Ramos (cell line): ENCODE data around the gene KLRB1.

ENCODE experiments used
- in situ Hi-C: fragments of 300-500 bp; cut with MboI; formaldehyde crosslinking; loops from one replicate; pipeline ENCODE4 v1.14.3; 2022; ENCODE audit warnings: low sequenced_read_pairs; ENCODE audit not compliant: unreplicated experiment

The KLRB1 gene

DNA sequence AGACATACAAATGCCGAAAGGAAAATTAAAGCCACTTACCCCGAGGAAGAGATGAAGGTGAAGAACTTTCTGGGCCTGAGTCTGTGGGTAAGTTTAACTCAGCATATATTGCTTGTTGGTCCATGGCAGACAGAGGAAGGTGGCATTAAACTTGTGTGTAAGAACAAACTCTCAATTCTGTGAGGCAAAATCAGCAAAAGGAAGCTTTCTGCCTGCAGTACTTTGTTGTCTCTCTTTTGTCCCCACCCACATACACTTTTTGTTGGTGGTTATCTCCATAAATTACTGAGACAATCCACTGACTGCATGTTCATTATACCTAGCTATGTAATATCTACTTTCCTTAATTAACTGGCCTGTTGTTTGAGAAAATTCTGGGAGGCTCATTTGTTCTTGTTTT lies at the start of gene KLRB1:
Gene KLRB1, minus strand, starts transcription at position 201 of the 400 bp plus-strand sequence. Its CDS starts 77 bp downstream, at position 124.
- in situ Hi-C loops = no loop called here

DNA sequence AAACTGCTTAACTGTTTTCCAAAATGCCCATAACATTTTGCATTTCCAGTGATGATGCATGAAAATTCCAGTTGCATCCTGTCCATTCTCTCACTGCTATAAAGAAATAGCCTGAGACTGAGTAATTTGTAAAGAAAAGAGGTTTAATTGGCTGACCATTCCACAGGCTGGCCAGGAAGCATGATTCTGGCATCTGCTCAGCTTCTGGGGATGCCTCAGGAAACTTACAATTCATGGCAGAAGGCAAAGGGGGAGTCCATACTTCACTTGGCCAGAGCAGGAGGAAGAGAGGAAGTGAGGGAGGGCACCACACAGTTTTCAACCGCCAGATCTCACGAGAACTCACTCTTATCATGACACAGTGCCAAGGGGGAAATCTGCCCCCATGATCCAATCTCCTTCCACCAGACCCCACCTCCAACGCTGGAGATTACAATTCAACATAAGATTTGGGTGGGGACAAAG lies 43.6 kb upstream of the KLRB1 start:
- in situ Hi-C loops = loop anchor here (25.0 kb wide), 1 partner anchor 736 kb away; the partner anchor contains the start of gene KLRK1

DNA sequence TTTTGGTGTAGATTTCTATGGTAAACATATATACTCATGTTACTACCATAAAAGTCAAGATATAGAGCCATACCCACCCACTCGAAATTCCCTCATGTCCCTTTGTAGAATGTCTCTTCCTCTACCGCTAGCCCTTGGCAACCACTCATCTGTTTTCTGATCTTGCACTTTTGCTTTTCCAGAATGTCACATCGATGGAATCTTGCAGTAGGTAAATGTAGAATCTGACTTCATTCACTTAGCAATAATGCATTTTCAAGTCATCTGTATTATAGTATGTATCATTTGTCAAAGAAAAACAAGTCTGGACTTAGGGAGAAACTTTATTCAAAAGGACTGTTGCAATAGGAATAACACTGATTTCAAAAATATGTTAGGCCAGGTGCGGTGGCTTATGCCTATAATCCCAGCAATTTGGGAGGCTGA lies 42.4 kb upstream of the KLRB1 start:
- in situ Hi-C loops = loop anchor here (25.0 kb wide), 1 partner anchor 737 kb away; the partner anchor contains the start of gene KLRK1

DNA sequence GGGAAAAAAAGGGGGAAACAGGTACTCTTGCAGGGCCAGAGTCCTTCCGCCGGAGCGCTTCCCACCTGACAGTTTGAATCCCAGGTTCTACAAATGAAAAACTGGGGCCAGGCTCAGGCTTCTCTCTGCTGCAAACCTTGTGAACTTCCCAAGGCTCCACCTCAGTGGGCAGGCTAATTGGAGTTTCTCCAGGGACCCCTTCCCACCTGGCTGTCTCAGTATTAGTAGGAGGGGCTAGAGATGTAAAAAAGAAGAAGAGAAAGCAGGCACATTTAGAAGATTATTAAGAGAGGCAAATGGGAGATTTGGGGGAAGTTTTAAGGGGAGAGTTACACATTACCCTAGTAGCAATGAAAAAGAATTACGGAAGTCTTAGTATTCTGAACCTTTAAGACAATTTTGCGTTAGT lies 41.8 kb upstream of the KLRB1 start:
- in situ Hi-C loops = loop anchor here (5.0 kb wide), 1 partner anchor 88 kb away; no protein-coding TSS in a partner anchor

DNA sequence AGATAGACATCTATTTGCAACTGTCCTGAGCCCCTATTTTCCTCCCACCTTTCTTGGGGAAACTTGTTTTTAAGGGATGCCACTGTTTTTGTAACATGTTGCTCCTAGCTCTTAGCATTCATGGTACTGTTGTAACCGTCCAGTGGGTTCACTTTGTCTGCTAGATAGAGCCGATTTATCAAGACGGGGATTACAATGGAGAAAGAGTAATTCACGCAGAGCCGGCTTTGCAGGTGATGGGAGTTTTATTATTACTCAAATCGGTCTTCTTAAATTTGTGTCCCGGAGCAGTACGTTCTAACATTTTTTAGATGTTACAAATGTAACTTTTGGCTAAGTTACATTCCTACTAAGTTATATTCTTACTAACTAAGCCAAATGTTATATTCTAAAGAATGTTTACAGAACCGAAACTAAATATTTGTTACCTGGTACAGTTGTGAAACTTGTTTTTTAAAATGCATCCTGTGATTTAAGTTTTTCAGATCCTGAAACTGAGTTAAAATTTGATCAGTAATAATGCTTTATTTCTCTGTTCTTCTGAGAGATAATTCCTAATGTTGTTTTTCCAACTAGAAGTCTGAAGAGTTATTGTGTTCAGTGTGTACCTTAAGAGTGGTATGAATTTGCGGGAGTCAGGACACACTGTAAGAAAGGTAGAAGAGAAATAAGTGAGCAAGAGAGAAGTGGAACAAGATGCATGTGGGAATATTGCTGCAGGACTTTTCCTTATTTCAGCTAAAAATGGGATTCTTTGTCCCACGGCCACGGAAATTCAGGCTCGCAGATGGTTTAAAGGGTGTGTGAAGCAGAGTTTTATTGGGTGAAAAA lies 41.2 kb upstream of the KLRB1 start:
- in situ Hi-C loops = loop anchor here (5.0 kb wide), 1 partner anchor 88 kb away; no protein-coding TSS in a partner anchor

DNA sequence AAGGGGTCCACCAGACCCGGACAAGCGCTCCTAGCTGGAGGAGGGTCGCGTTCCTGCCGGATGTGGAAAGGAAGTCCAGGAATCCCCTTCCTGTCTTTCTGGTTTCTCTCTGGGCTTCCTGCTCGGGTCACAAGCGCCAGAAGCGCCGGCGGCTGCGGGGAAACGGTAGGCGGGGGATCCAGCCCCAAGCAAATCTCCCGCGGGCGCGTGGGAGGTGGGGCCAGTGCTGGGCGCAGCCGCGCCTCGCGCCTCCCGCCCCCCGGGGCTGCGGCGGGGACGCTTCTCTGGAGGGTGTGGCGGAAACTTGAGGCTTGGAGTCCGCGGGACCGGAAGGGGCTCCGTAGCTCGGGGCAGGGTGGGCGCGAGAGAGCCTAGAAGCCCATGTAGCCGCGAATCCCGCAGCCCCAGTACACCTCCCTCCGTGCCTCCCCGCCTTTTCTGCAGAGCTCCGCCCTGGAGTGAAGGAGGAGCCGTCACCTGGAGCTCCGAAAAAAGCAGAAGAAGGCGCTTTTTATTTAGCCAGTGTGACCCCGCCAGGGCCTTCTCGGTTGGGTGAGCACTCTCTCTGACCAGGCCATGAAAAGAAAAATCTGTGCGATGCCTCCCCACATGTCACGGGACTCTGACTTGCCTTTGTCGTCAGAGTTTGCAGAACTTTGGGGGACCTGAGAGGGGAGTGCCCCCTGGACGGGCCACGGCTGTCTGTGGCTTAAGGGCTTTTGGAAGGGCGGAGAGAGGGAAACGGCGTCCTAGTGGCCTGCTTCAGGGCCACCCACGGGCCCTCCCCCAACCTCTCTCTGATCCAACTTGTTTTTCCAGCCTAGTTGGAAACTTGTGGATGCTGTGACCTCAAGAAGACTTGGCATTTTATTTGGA lies 40.3 kb upstream of the KLRB1 start:
- in situ Hi-C loops = loop anchor here (5.0 kb wide), 1 partner anchor 89 kb away; no protein-coding TSS in a partner anchor

DNA sequence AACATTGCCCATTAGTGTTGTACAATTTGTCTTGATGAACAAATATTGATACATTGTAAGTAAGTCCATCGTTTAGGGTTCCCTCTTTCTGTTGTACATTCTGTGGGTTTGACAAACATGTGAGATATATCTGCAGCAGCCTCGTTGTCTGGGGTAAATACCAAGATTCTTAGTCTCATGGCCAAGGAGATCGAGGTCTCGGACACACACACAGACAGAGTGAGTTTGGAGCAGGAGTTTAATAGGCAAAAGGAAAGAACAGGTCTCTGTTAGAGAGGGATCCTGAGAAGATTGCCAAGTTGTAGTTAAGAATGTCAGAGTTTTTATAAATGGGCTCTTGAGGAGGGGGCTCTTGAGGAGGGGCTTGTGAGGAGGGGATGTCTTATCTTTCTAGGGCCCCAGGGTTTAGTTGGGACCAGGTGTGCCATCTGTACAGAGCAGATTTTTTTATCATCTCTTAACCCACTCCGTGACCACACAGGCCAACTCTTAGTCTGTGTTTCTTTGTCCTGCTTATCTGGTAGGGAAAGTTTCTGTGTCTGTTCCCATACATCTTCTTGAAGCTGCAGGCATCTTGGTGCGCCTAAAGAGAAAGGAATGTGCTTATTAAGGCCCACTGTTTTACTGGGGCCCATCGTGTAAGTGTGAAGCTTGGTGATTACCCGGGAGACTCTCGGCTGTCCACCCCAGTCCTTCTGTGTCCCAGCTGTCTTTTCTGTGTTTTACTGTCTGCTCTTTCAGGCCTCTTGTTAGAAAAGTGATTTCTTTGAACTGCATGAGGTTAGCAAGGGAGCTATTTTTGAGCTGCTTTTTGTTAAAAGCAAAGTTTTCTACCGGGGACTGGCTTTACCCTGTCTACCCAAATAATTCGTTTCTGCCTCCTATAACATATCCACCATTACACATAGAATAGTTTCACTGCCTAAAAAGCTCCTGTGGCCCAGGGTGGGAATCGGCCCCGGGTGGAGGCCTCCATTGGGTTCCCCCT lies 39.4 kb upstream of the KLRB1 start:
- in situ Hi-C loops = loop anchor here (5.0 kb wide), 1 partner anchor 90 kb away; no protein-coding TSS in a partner anchor

DNA sequence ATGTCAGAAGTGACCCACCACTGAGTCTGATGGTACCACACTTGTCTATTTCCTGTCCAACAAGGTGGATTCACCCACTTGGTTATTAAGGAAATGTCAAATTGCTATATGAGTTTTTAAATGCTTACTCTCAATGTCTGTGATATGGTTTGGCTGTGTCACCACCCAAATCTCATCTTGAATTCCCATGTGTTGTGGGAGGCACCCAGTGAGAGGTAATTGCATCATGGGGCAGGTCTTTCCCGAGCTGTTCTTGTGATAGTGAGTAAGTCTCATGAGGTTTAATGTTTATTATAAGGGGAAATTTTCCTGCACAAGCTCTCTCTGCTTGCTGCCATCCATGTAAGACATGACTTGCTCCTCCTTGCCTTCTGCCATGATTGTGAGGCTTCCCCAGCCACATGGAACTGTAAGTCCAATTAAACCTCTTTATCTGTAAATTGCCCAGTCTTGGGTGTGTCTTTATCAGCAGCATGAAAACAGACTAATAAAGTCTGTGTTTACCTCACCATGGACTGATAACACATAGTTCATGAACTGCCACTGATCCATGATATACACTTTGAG lies 37.4 kb upstream of the KLRB1 start:
- in situ Hi-C loops = loop anchor here (5.0 kb wide), 1 partner anchor 92 kb away; no protein-coding TSS in a partner anchor

DNA sequence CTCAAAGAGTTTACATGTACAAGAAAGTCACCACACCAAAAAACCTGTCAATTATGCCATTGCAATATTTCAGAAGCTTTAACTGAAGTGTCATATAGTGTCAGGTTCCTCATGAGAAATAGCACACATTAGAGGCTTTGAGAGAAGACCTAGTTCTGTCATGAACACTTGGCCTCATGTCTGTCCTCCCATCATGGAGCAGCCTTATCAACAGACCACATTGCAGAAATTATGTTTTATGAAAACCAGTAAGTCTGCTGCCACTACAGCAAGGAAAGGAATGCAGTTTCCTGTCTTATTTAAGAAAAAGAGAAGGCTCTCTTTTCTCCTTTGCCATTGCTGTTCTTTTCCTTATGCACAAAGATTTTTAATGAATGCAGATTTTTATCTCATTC lies 35.5 kb upstream of the KLRB1 start:
- in situ Hi-C loops = no loop called here

DNA sequence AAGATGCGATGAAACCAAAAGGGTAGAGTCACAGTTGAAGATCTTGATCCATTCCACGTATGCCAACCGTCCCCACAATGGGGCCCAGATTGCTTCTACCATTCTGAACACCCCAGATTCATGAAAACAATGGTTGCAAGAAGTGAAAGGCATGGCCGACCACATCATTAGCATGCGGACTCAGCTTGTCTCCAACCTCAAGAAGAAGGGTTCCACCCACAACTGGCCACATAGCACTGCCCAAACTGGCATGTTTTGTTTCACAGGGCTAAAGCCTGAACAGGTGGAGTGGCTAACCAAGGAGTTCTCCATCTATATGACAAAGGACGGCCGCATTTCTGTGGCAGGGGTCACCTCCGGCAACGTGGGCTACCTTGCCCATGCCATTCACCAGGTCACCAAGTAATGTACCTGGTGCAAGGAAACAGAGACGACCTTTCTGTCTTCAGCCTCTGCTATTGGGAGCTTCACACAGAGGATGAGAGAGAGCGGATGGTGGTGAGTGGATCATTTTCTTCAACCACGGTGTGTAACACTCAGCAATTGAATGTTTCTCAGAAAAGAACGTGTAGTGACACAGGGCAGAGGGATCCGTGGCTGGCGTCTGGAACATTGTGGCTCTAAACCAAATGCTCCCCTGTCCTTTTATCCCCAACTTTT lies 35.0 kb upstream of the KLRB1 start:
- in situ Hi-C loops = no loop called here

DNA sequence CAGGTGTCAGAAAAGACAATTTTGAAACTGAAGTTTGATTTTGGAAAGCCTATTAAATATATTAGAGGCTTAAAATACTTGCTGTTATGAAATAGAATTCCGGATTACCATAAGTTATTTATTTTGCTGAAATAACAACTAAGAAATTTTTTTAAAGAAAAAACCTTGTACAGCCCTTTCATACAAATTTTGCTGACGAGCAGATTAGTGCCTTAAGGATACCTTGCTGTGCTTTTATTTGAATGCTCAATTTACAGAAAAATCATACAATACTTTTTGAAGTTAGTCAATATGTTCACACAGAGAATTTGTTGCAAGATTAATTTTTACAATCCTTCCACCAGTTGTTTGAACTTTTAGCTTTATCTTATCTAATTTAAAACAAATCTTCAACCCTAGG lies 32.3 kb upstream of the KLRB1 start:
- in situ Hi-C loops = no loop called here

DNA sequence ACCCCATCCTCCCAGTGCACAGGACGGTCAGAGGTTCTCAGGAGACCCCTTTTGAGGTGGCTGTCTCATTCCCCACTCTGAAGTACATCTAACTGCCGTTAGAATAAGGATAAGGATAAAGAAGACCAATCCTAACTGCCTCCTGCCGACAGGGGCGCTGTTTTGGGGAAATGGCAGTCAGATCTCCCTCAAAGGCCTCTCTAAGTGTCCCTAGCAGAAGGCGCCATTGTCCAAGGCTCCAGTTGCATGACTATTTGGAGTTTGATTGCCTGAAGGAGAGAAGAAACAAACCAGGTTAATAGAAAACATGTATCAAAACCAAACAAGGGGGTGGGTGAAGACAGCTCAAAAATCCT lies 29.1 kb upstream of the KLRB1 start:
- in situ Hi-C loops = no loop called here

DNA sequence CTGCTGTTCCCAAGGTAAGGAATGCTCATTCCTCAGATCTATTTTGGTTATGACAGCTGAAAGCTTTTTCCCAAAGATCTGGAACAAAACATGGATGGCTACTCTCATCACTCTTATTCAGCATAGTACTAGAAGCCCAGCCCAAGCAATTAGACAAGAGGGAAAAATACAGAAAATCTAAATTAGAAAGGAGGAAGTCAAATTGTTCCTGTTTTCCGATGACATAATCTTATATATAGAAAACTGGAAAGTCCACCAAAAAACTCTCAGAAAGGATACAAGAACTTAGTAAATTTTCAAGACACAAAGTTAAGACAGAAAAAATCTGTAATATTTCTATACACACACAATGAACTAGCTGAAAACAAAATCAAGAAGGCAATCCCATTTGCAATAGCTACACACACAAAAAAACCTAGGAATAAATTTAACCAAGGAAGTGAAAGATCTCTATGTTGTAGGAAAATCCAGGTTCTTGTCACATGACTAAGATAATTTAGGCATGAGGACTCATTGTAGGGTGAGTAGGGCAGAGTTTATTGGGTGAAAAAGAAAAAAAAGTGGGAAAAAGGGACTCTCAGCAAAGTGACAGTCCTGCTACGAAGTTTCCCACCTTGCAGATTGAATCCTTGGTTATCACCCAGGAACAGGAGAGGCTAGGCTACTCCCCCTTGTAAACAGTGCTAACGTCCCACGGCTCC lies 28.6 kb upstream of the KLRB1 start:
- in situ Hi-C loops = no loop called here

DNA sequence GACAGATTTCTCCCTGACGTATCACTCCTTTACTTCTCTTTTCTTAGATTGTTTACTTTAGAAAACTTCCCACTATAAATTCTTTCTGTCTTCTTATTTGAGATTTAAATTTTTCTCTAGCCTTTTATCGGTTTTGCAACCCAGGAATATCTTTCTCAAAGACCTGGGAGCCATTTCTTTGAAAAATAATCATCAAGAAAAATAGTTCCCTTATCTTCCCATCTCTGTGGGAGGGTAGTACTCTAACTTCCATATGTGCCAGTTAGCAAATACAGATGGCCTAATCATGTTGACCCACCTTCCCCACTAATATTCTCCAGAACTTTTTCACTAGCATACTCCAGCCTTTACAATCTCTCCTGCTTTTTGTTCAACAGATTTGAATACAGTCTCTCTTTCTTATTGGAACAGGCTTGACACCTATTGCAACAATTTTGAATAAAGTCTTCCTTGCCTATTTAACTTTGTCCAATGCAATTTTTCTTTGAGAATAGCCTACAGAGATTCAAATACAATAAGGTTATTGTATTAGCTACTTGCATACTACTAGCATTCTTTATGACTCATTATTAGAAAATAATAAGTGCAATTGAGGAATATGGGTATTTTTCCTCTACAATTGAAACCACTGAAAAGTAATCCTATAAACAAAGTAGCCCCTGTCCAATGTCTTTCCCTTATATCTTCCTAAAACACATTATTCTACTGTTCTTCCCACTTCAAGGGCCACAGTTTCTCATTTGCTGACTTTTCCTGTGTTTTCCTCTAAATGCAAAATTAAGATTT lies 27.4 kb upstream of the KLRB1 start:
- in situ Hi-C loops = loop anchor here (5.0 kb wide), 1 partner anchor 72 kb away; no protein-coding TSS in a partner anchor

DNA sequence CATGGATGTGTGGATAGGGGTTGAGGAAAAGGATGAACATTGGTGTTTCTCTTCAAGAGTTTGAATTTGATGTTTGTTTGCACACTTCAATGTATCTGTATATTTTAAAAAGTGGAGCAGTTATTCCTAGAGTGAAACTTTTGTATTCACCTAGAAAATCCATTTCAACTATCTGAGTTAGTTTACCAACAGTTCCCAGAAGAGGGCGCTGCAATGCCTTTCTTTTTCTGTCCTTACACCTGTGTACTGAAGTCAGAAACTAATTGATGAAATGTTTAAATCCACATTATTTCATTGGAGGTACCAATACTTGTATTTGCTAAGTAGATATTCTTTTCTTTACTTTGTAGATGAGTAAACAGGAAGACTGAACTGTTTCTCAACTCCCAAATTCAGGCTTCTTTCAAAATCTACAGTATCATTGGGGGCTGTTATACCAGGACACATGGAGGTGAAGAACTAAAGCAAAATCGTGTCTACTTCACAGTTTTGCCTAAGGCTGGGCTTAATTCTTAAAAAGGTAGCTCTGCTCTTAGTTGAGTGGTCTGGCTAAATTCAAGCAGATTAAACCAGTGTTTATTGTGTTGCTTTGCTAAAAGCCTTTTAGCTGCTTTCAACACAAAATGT lies 26.6 kb upstream of the KLRB1 start:
- in situ Hi-C loops = loop anchor here (5.0 kb wide), 1 partner anchor 73 kb away; no protein-coding TSS in a partner anchor

DNA sequence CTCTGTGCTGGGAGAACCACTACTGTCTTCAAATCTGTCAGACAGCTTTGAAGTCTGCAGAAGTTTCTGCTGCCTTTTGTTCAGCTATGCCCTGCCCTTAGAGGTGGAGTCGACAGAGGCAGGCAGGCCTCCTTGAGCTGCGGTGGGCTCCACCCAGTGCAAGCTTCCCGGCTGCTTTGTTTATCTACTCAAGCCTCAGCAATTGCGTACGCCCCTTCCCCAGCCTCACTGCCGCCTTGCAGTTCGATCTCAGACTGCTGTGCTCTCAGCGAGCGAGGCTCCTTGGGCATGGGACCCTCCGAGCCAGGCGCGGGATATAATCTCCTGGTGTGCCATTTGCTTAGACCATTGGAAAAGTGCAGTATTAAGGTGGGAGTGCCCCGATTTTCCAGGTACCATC lies 25.1 kb upstream of the KLRB1 start:
- in situ Hi-C loops = loop anchor here (5.0 kb wide), 1 partner anchor 75 kb away; no protein-coding TSS in a partner anchor

DNA sequence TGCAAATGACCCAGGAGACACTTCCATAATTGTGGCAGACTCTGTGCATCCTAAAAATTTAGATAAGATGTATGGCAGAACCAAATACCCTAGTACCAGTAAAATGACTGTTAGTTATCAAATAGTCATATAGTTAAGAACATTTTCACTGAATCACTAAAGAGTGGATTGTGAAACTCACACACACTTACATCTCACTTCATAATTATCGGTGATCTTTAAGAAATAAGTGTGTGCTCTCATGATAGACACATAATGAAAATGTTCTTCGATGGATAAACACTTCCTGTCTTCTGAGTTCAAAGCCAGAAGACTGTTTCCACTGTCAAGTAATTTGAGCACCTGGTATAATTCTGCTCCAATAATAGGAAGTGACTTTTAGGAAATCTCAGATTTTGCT lies 19.1 kb upstream of the KLRB1 start:
- in situ Hi-C loops = no loop called here
